ENCODE data around the gene RAI14.
"Not testable (repeated sequence)": the region's sequence is repeated elsewhere in the genome, so short reads cannot be mapped to it uniquely, and the experiment has no call there.

Gene RAI14

DNA sequence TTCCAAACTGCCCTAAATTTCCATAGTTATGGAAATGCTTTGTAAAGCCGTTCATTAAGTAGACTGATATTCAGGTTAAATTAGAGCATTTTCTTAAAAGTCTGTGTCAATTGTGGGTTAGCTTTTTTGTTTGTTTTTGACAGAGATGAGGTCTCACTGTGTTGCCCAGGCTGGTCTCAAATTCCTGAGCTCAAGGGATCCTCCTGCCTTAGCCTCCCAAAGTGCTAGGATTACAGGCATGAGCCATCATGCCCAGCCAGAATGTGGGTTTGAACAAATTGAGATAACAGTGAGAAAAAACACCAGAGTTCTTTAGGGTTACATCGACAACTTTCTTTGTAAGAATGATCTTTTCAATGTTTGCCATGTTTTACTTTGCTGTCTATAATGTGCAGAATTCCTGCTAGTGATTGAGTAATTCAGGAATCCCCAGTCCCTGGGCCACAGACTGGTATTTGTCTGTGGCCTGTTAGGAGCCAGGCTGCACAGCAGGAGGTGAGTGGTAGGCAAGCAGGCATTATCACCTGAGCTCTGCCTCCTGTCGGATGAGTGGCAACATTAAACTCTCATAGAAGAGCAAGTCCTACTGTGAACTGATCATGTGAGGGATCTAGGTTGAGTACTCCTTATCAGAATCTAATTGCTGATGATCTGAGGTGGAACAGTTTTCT is 80.5 kb downstream of the RAI14 start:
- no peak for DNase-seq

DNA sequence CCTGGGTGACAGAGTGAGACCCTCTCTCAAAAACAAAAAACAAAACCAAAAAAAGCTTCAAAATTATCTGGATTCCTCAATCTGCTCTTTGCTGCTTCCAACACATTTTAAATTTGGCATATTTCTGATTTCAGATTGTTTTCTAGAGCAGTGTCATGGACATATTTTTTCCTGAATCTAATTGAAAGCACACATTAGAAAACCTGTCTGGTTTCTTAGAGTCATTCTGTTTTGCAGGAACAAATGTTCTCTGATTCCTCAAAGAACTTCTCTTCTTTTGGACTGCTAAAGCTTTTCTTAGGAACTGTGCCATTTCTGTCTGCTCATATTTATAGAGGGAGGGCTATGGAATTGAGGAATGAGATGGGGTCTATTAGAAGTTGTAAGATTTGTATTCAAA is 81.6 kb downstream of the RAI14 start:
- no peak for DNase-seq

- DNase-seq, result no peak
Observed at GRCh38 chr5:34738381-34738780, 82.3 kb downstream of the RAI14 start.

DNA sequence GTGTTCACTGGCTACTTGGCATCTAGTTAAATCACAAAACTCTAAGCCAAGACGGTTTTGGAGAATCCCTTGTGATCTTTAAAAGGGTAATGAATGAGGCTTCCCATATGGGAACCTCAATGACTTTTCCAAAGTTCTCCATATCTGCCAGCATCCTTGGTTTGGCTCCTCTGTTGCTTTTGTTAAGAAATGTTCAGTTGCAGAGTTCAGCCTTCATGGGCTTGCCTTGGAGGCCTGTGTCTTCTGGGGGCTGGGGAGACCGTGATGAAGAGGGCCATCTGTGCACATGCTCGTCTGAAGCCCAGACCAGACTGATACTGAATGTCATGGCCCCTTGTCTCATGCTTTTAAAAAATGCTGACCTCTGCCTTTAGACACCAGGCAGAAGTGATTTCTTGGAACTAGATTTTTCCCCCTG is 84.3 kb downstream of the RAI14 start:
- no peak for DNase-seq

- no peak for DNase-seq
Observed at GRCh38 chr5:34742061-34742460, 85.9 kb downstream of the RAI14 start.

- no peak for DNase-seq
Observed at GRCh38 chr5:34743878-34744277, 87.8 kb downstream of the RAI14 start.

- DNase-seq, result no peak
Observed at GRCh38 chr5:34748431-34748830, 92.3 kb downstream of the RAI14 start.

GRCh38 chr5:34749431-34749873 is 93.3 kb downstream of the RAI14 start:
- no peak for DNase-seq

DNA sequence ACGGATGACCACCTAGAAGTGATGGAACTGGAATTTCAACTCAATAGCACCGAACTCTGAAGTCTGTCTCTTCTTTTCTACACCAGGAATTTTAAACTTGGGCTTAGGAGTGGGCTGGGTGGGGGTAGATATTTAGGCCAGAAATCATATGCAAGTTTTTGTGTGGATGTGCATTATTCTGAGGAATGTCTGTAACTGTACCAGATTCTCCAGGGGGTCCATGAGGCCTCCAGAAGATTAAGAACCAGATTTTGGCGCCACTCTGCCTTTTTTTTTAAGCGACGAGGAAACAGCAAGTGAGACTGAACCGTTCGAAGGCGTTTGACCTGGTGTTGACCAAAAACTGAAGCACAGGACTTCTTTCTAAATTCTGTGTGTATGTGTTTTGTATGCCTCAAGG is 94.1 kb downstream of the RAI14 start:
- DNase-seq, result no peak

DNA sequence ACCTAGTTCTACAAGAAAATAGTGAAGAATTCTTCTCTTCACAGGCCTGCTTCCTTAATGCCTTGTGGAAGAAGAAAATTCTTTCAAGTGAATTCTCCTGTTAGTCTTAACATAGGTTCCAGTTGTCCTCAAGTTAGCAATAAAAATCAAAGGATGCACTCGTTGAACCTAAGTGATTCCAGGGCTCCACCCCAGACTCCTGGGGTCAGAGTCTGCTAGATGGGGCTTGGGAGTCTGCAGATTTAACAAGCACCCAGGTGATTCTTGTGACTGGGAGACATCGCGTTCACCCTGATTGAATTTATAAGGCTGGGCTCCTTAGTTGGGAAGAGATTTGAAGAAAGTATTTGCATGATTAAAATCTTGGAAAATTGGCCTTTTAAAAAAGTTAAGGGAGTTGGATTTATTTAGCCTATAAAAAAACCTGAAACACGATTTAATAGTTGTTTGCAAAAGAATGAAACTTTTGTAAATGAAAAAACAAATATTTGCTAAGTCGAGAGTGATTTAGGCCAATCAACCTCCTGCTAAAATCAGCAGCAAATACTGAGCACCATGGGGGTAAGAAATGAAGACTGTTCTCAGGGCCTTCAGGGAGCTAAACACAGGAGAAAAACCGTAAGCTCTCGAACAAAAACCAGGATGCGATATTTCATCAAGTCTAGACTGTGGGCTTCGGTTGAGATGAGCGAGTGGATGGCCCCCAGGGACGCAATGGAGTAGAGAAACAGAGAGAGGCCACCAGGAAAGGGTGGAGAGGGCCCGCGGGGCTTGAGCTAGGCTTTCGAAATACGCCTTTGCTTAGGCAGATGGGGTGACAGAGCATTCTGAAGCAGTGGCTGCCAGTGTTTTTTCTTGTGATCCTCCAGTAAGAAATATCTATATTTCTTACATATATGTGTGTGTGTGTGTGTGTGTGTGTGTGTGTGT is 95.9 kb downstream of the RAI14 start:
- DNase-seq, result no peak

DNA sequence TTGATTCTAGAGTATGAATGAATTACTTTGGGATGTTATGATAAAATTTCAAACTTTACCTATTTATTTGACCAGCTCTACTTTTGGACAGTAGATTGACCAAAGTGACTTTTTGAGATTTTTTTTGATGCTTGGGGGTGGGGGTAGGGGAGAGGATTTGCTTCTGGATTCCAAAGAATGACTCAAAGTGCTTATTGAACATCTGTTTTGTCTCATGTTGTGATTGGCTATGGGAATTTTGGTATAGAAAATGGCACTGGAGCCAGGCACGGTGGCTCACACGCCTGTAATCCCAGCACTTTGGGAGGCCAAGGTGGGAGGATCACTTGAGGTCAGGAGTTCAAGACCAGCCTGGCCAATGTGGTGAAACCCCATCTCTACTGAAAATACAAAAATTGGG is 97.1 kb downstream of the RAI14 start:
- DNase-seq, result not testable (repeated sequence)

DNA sequence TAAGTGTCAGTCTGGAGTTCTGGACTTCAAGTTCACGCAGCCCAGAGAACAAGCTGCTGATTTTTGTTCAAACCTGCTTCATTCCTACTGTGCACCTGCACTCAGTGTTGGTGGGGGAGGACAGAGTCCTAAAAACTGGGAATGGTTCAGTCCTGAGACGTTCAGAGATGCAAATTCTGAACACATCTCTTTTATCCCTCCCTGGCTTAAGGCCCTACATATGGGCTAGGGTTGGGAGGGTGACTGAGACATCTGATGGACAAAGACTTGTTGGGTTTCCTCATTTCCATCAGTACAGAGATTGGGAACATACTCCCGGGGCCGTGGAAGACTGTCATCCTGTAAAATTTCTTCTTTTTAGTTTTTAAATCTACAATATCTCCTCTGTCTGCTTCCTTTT is 99.8 kb downstream of the RAI14 start:
- no peak for DNase-seq

DNA sequence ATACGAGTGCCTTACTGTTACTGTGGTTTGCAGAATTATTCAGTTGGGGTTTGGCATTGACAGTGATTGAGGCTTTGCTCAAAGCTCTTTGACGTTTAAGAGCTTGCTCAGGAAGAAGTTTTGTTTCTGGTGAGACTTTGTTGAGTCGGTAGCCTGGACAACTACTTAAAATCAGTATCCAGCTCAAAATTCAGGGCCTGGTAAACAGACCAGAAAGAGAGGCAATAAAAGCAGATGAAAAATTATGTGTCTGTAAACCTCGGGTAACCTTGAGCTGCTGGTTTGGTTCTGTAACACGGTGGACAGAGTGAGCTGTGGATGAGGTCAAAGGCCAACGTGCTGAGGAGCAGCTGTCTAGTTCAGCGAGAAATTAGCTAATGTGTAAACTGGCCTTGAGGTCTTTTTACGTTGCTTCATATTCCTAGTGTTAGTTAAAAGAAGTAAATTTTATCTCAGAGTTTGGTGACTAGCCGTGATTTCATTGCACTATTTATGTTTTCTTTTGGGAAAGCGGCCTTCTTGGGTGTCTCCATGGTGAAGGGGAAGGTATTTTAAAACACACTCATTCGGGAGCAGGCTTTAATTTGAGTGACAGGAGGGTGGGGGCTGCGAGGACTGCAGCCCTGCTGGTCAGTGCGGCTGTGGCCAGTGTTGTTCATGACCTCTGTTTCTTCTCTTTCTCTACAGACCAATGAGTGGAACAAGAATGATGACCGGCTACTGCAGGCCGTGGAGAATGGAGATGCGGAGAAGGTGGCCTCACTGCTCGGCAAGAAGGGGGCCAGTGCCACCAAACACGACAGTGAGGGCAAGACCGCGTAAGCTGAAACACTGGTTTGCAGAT is 100.9 kb downstream of the RAI14 start:
- DNase-seq, result no peak

GRCh38 chr5:34758514-34758913 is 102.4 kb downstream of the RAI14 start:
- no peak for DNase-seq

GRCh38 chr5:34759213-34759612 is 103.1 kb downstream of the RAI14 start:
- DNase-seq, result not testable (repeated sequence)

- DNase-seq, result no peak
Observed at GRCh38 chr5:34765662-34766061, 109.5 kb downstream of the RAI14 start.

DNA sequence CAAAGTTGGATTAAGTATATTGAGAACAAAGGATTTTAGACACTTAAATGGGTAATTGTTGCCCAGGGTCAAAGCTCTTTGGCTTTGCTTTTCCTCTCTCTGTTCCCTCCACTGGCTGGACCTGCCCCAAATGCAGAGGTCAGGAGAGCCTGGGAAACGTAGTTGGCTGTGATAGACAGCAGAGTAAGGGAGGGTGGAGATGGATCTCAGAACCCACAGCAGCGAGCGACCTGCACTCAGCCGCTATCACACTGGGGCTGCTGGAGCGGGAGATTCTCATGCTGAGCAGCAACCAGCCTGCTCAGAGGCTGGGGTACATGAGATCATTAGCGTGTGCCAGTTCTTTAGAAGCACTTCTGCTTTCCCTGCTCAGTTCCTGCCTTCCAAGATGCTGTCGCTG is 111.1 kb downstream of the RAI14 start:
- no peak for DNase-seq

- DNase-seq, result no peak
Observed at GRCh38 chr5:34770486-34770885, 114.4 kb downstream of the RAI14 start.

DNA sequence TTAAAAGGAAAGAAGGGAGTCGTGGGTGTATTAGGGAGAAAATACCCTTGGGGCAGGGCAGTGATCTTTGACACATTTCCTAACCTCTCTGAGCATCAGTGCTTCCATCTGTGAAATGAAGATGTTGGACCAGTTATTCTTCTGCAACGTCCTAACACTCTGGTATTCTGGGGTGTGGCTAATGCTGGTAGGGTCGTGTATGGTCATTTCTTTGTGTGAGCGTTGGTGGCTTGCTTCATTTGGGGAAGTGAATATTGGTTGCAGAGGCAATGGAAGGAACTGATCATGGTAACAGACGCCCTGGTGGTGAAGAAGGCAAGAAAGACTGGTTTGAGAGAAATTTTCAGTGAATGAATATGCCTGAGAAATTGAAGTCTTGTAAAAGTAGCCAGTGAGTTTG is 114.9 kb downstream of the RAI14 start:
- no peak for DNase-seq

GRCh38 chr5:34772267-34773098 is 116.4 kb downstream of the RAI14 start:
- DNase-seq, result no peak

DNA sequence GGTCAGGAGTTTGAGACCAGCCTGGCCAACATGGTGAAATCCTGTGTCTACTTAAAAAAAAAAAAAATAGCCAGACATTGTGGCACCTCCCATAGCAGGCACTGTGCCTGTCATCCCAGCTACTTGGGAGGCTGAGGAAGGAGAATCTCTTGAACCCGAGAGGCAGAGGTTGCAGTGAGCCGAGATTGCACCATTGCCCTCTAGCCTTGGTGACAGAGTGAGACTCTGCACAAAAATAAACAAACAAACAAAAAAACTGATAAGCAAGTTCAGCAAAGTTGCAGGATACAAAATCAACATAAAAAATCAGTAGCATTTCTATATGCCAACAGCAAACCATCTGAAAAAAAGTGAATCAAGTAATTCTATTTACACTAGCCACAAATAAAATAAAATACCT is 118.0 kb downstream of the RAI14 start:
- no peak for DNase-seq

DNA sequence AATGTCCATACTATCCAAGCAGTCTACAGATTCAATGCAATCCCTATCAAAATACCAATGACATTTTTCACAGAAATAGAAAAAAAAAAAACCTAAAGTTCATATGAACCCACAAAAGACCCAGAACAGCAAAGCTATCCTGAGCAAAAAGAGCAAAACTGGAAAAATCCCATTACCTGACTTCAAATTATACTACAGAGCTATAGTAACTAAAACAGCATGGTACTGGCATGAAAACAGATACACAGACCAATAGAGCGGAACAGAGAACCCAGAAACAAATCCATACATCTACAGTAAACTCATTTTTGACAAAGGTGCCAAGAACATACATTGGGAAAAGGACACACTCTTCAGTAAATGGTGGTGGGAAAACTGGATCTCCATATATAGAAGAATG is 118.5 kb downstream of the RAI14 start:
- DNase-seq, result not testable (repeated sequence)
